ENCODE results near the gene B3GALT6. TPM values are rescaled to one million over a fixed set of nuclear protein-coding genes. Genes with fewer than 3 reads are reported as not detected.

B3GALT6 gene
- total RNA-seq, 1 experiment from 2014 or later = 24.6 TPM

GRCh38 chr1:1278620-1279019, 46.6 kb downstream of the B3GALT6 start:
- no TSS peak for BruUV-seq (replicated peaks)

GRCh38 chr1:1279028-1279427, 47.0 kb downstream of the B3GALT6 start:
- H3K27ac Mint-ChIP-seq (ENCODE audit: low read depth, unreplicated experiment) = no peak overlapping the region
- no TSS peak for BruUV-seq (replicated peaks)
- no peaks in the 10 kb centered on the region for H3K9me3 Mint-ChIP-seq (ENCODE audit: unreplicated experiment)
- no peaks in the 10 kb centered on the region for H3K27me3 Mint-ChIP-seq (ENCODE audit: insufficient read depth, unreplicated experiment)
- intact Hi-C loops (cut with micrococcal nuclease) = no loop called here
- TF ChIP-seq CTCF (IDR thresholded peaks at IDR 0.05; ENCODE audit: unreplicated experiment) = no peak
- POLR2A ChIA-PET = no interaction called here
- DNase-seq (ENCODE audit: unreplicated experiment) = no peak
- peaks cover 6% of the 10 kb centered on the region for H3K4me1 Mint-ChIP-seq (ENCODE audit: insufficient read depth, unreplicated experiment)
- H3K4me3 Mint-ChIP-seq (ENCODE audit: unreplicated experiment) = no peak overlapping the region
- H3K36me3 Mint-ChIP-seq (ENCODE audit: insufficient read depth, unreplicated experiment) = no peaks in the 10 kb centered on the region
- CTCF ChIA-PET = interaction anchor here (0.5 to 1.5 kb wide), 5 partner anchors 11 to 152 kb away, joined by 3 to 8 read pairs (median 3); no protein-coding TSS in a partner anchor

More at GRCh38 chr1:1278620-1279019, 46.6 kb downstream of the B3GALT6 start:
- intact Hi-C loops (cut with micrococcal nuclease) = no loop called here
- DNase-seq (ENCODE audit: unreplicated experiment) = no peak
- no peak for TF ChIP-seq CTCF (IDR thresholded peaks at IDR 0.05; ENCODE audit: unreplicated experiment)
- Mint-ChIP-seq H3K27me3 (ENCODE audit: insufficient read depth, unreplicated experiment) (no peaks in the 10 kb centered on the region), H3K36me3 (ENCODE audit: insufficient read depth, unreplicated experiment) (no peaks in the 10 kb centered on the region), H3K9me3 (ENCODE audit: unreplicated experiment) (no peaks in the 10 kb centered on the region), H3K4me3 (ENCODE audit: unreplicated experiment) (no peak overlapping the region), H3K4me1 (ENCODE audit: insufficient read depth, unreplicated experiment) (peaks cover 6% of the 10 kb centered on the region), H3K27ac (ENCODE audit: low read depth, unreplicated experiment) (no peak overlapping the region)
- CTCF ChIA-PET = interaction anchor here (0.5 to 1.5 kb wide), 3 partner anchors 13 to 25 kb away, joined by 3 to 8 read pairs (median 3); no protein-coding TSS in a partner anchor
- POLR2A ChIA-PET = no interaction called here

- ChIA-PET CTCF (interaction anchor here (0.6 to 1.0 kb wide), 4 partner anchors 10 to 159 kb away, joined by 3 read pairs; no protein-coding TSS in a partner anchor), POLR2A (interaction anchor here (0.6 to 1.7 kb wide), 4 partner anchors 7 to 85 kb away, joined by 3 to 8 read pairs (median 6); partner anchors contain the start of genes B3GALT6 and UBE2J2)
- Mint-ChIP-seq H3K4me3 (ENCODE audit: unreplicated experiment) (no peak overlapping the region), H3K4me1 (ENCODE audit: insufficient read depth, unreplicated experiment) (peaks cover 6% of the 10 kb centered on the region), H3K27ac (ENCODE audit: low read depth, unreplicated experiment) (no peak overlapping the region), H3K9me3 (ENCODE audit: unreplicated experiment) (no peaks in the 10 kb centered on the region), H3K36me3 (ENCODE audit: insufficient read depth, unreplicated experiment) (no peaks in the 10 kb centered on the region), H3K27me3 (ENCODE audit: insufficient read depth, unreplicated experiment) (no peaks in the 10 kb centered on the region)
- no TSS peak for BruUV-seq (replicated peaks)
- no peak for DNase-seq (ENCODE audit: unreplicated experiment)
- TF ChIP-seq CTCF (IDR thresholded peaks at IDR 0.05; ENCODE audit: unreplicated experiment) = no peak
- intact Hi-C loops (cut with micrococcal nuclease) = no loop called here
Measured at GRCh38 chr1:1280782-1281481, 48.9 kb downstream of the B3GALT6 start.

GRCh38 chr1:1281533-1282321, 49.7 kb downstream of the B3GALT6 start:
- ChIA-PET POLR2A (interaction anchor here (0.8 to 1.7 kb wide), 5 partner anchors 8 to 260 kb away, joined by 3 to 8 read pairs (median 4); partner anchors contain the start of genes B3GALT6, SDF4 and UBE2J2), CTCF (interaction anchor here (0.6 to 1.4 kb wide), 6 partner anchors 9 to 160 kb away, joined by 3 to 7 read pairs (median 3); no protein-coding TSS in a partner anchor)
- intact Hi-C loops (cut with micrococcal nuclease) = no loop called here
- H3K4me1 Mint-ChIP-seq (ENCODE audit: insufficient read depth, unreplicated experiment) = peaks cover 6% of the 10 kb centered on the region
- H3K9me3 Mint-ChIP-seq (ENCODE audit: unreplicated experiment) = no peaks in the 10 kb centered on the region
- no peak overlapping the region for H3K4me3 Mint-ChIP-seq (ENCODE audit: unreplicated experiment)
- no peaks in the 10 kb centered on the region for H3K27me3 Mint-ChIP-seq (ENCODE audit: insufficient read depth, unreplicated experiment)
- peak; percentile 70 for DNase-seq (ENCODE audit: unreplicated experiment)
- no peaks in the 10 kb centered on the region for H3K36me3 Mint-ChIP-seq (ENCODE audit: insufficient read depth, unreplicated experiment)
- TF ChIP-seq CTCF (IDR thresholded peaks at IDR 0.05; ENCODE audit: unreplicated experiment) = no peak
- H3K27ac Mint-ChIP-seq (ENCODE audit: low read depth, unreplicated experiment) = peak overlapping the region; percentile 63
- BruUV-seq (replicated peaks) = no TSS peak
